Activated CD4-positive, alpha-beta T cell treated with anti-CD3 and anti-CD28 coated beads for 36 hours (primary cell): ENCODE measurements around the gene FGF22. TPM values are rescaled to one million over a fixed set of nuclear protein-coding genes. Genes with fewer than 3 reads are reported as not detected.
"Not testable (repeated sequence)": the region's sequence is repeated elsewhere in the genome, so short reads cannot be mapped to it uniquely, and the experiment has no call there.

Experiments used
- ATAC-seq: fragments of 200-7000 bp; cut with Tn5 transposase; one replicate; pipeline ENCODE4 v1.10.0; 2021; ENCODE audit warnings: mild to moderate bottlenecking, moderate library complexity
- CTCF ChIA-PET: fragments of 350-600 bp; sonication (Branson Sonifier 250); formaldehyde crosslinking; loops from one replicate; lab custom pipeline; 2021; ENCODE audit warnings: antibody characterized with exemption; lab: Charles Lee
- POLR2A ChIA-PET: fragments of 350-600 bp; sonication (Branson Sonifier 250); formaldehyde crosslinking; loops from one replicate; lab custom pipeline; 2021; ENCODE audit warnings: antibody characterized with exemption, inconsistent platforms; lab: Charles Lee
- DNase-seq: peaks from one replicate; pipeline ENCODE4 v3.0.0-alpha.2; 2020
- H3K27ac Mint-ChIP-seq: one replicate; pipeline ENCODE4 v1.8.0; 2021; ENCODE audit warnings: mixed read lengths
- H3K27me3 Mint-ChIP-seq: one replicate; pipeline ENCODE4 v1.8.0; 2021; ENCODE audit warnings: mixed read lengths
- H3K36me3 Mint-ChIP-seq: one replicate; pipeline ENCODE4 v1.8.0; 2021; ENCODE audit warnings: low read depth, mixed read lengths
- H3K4me1 Mint-ChIP-seq: one replicate; pipeline ENCODE4 v1.8.0; 2021; ENCODE audit warnings: mixed read lengths
- H3K4me3 Mint-ChIP-seq: one replicate; pipeline ENCODE4 v1.8.0; 2021; ENCODE audit warnings: mild to moderate bottlenecking, moderate library complexity, mixed read lengths
- H3K9me3 Mint-ChIP-seq: one replicate; pipeline ENCODE4 v1.8.0; 2021; ENCODE audit warnings: low read depth, mixed read lengths
- intact Hi-C, 2 experiments: fragments of 100-400 bp; cut with DNase I in 1 of 2; cut with micrococcal nuclease in 1 of 2; formaldehyde crosslinking; loops; one replicate each; pipeline versions ENCODE4 v1.14.2 to v1.15.1; 2022 to 2024; cut with DNase I, micrococcal nuclease
- total RNA-seq, 2 experiments: library from RNA; stranded (reverse); gene quantifications; one replicate each; pipeline ENCODE4 v1.2.3, GENCODE V29; 2021

FGF22 gene
- total RNA-seq, 2 experiments from 2014 or later: not detected

GRCh38 chr19:618247-618619, 21.4 kb upstream of the FGF22 start:
- peaks cover 3% of the 10 kb centered on the region for H3K4me1 Mint-ChIP-seq
- POLR2A ChIA-PET: no interaction called here
- H3K36me3 Mint-ChIP-seq: peaks cover 28% of the 10 kb centered on the region
- intact Hi-C loops: no loop called here
- no peaks in the 10 kb centered on the region for H3K9me3 Mint-ChIP-seq
- H3K27ac Mint-ChIP-seq: no peak overlapping the region
- CTCF ChIA-PET: no interaction called here
- no peak for DNase-seq
- no peak overlapping the region for H3K4me3 Mint-ChIP-seq
- peaks cover 2% of the 10 kb centered on the region for H3K27me3 Mint-ChIP-seq
- ATAC-seq: no peak

- DNase-seq: no peak
- Mint-ChIP-seq H3K36me3 (peaks cover 30% of the 10 kb centered on the region), H3K4me1 (peaks cover 3% of the 10 kb centered on the region), H3K4me3 (no peak overlapping the region), H3K9me3 (no peaks in the 10 kb centered on the region), H3K27me3 (peaks cover 2% of the 10 kb centered on the region), H3K27ac (no peak overlapping the region)
- ChIA-PET POLR2A (no interaction called here), CTCF (no interaction called here)
- intact Hi-C loops: no loop called here
- no peak for ATAC-seq
Measured at GRCh38 chr19:618674-619285, 20.9 kb upstream of the FGF22 start.

GRCh38 chr19:619286-620002, 20.2 kb upstream of the FGF22 start:
- H3K4me1 Mint-ChIP-seq: peaks cover 3% of the 10 kb centered on the region
- H3K36me3 Mint-ChIP-seq: peaks cover 30% of the 10 kb centered on the region
- H3K27ac Mint-ChIP-seq: no peak overlapping the region
- ATAC-seq (no peak), DNase-seq (no peak)
- H3K4me3 Mint-ChIP-seq: no peak overlapping the region
- POLR2A ChIA-PET: no interaction called here
- H3K27me3 Mint-ChIP-seq: peaks cover 2% of the 10 kb centered on the region
- H3K9me3 Mint-ChIP-seq: no peaks in the 10 kb centered on the region
- intact Hi-C loops: no loop called here
- CTCF ChIA-PET: no interaction called here

GRCh38 chr19:620166-620862, 19.4 kb upstream of the FGF22 start:
- no peak for DNase-seq
- no peak overlapping the region for H3K27ac Mint-ChIP-seq
- intact Hi-C loops: no loop called here
- H3K36me3 Mint-ChIP-seq: peaks cover 26% of the 10 kb centered on the region
- H3K4me1 Mint-ChIP-seq: peaks cover 3% of the 10 kb centered on the region
- H3K9me3 Mint-ChIP-seq: no peaks in the 10 kb centered on the region
- POLR2A ChIA-PET: no interaction called here
- CTCF ChIA-PET: no interaction called here
- ATAC-seq: no peak
- H3K4me3 Mint-ChIP-seq: no peak overlapping the region
- H3K27me3 Mint-ChIP-seq: peaks cover 2% of the 10 kb centered on the region

GRCh38 chr19:621191-621590, 18.5 kb upstream of the FGF22 start:
- CTCF ChIA-PET, H3K4me1 Mint-ChIP-seq: not testable (repeated sequence)

GRCh38 chr19:621819-622218, 17.9 kb upstream of the FGF22 start:
- ChIA-PET POLR2A (no interaction called here), CTCF (no interaction called here)
- H3K9me3 Mint-ChIP-seq: no peaks in the 10 kb centered on the region
- no peaks in the 10 kb centered on the region for H3K4me1 Mint-ChIP-seq
- intact Hi-C loops: no loop called here
- peaks cover 28% of the 10 kb centered on the region for H3K36me3 Mint-ChIP-seq
- H3K27me3 Mint-ChIP-seq: no peaks in the 10 kb centered on the region
- ATAC-seq (no peak), DNase-seq (no peak)
- H3K27ac Mint-ChIP-seq: no peak overlapping the region
- no peak overlapping the region for H3K4me3 Mint-ChIP-seq

More at GRCh38 chr19:621191-621590, 18.5 kb upstream of the FGF22 start:
- DNase-seq, H3K9me3 Mint-ChIP-seq, intact Hi-C loops, H3K4me3 Mint-ChIP-seq, H3K27me3 Mint-ChIP-seq, POLR2A ChIA-PET, H3K27ac Mint-ChIP-seq, ATAC-seq: not testable (repeated sequence)
- H3K36me3 Mint-ChIP-seq: peaks cover 26% of the 10 kb centered on the region

GRCh38 chr19:622666-623065, 17.0 kb upstream of the FGF22 start:
- H3K27me3 Mint-ChIP-seq: no peaks in the 10 kb centered on the region
- H3K36me3 Mint-ChIP-seq: peaks cover 33% of the 10 kb centered on the region
- no peaks in the 10 kb centered on the region for H3K9me3 Mint-ChIP-seq
- POLR2A ChIA-PET: no interaction called here
- ATAC-seq (no peak), DNase-seq (no peak)
- intact Hi-C loops: no loop called here
- CTCF ChIA-PET: no interaction called here
- H3K4me1 Mint-ChIP-seq: no peaks in the 10 kb centered on the region
- no peak overlapping the region for H3K4me3 Mint-ChIP-seq
- H3K27ac Mint-ChIP-seq: no peak overlapping the region

GRCh38 chr19:623175-623916, 16.3 kb upstream of the FGF22 start:
- ChIA-PET POLR2A (no interaction called here), CTCF (interaction anchor here (0.6 kb wide), 1 partner anchor 27 kb away, joined by 3 read pairs; no protein-coding TSS in a partner anchor)
- no peak for DNase-seq
- Mint-ChIP-seq H3K27me3 (no peaks in the 10 kb centered on the region), H3K27ac (no peak overlapping the region), H3K36me3 (peaks cover 35% of the 10 kb centered on the region), H3K9me3 (no peaks in the 10 kb centered on the region), H3K4me1 (no peaks in the 10 kb centered on the region), H3K4me3 (no peak overlapping the region)
- no peak for ATAC-seq
- intact Hi-C loops: no loop called here

- Mint-ChIP-seq H3K36me3 (peaks cover 36% of the 10 kb centered on the region), H3K9me3 (no peaks in the 10 kb centered on the region), H3K4me3 (no peak overlapping the region), H3K27ac (no peak overlapping the region), H3K27me3 (no peaks in the 10 kb centered on the region), H3K4me1 (peaks cover 2% of the 10 kb centered on the region)
- intact Hi-C loops: no loop called here
- CTCF ChIA-PET: interaction anchor here (0.6 kb wide), 1 partner anchor 27 kb away, joined by 3 read pairs; no protein-coding TSS in a partner anchor
- DNase-seq: no peak
- POLR2A ChIA-PET: no interaction called here
- no peak for ATAC-seq
Measured at GRCh38 chr19:623974-624373, 15.7 kb upstream of the FGF22 start.

GRCh38 chr19:624433-625109, 15.1 kb upstream of the FGF22 start:
- no peak overlapping the region for H3K27ac Mint-ChIP-seq
- no peak for ATAC-seq
- ChIA-PET CTCF (no interaction called here), POLR2A (no interaction called here)
- peaks cover 4% of the 10 kb centered on the region for H3K4me1 Mint-ChIP-seq
- no peaks in the 10 kb centered on the region for H3K9me3 Mint-ChIP-seq
- H3K4me3 Mint-ChIP-seq: no peak overlapping the region
- no peaks in the 10 kb centered on the region for H3K27me3 Mint-ChIP-seq
- DNase-seq: no peak
- intact Hi-C loops: loop anchor here in 1 of 2 experiments (5.0 kb wide), 1 partner anchor 37 kb away; the partner anchor contains the start of gene HCN2
- H3K36me3 Mint-ChIP-seq: peaks cover 39% of the 10 kb centered on the region

- Mint-ChIP-seq H3K27ac (no peak overlapping the region), H3K4me3 (no peak overlapping the region), H3K9me3 (no peaks in the 10 kb centered on the region), H3K27me3 (no peaks in the 10 kb centered on the region), H3K4me1 (peaks cover 8% of the 10 kb centered on the region), H3K36me3 (peaks cover 40% of the 10 kb centered on the region)
- DNase-seq (no peak), ATAC-seq (no peak)
- intact Hi-C loops: loop anchor here in 1 of 2 experiments (5.0 kb wide), 1 partner anchor 38 kb away; the partner anchor contains the start of gene HCN2
- ChIA-PET POLR2A (no interaction called here), CTCF (no interaction called here)
Measured at GRCh38 chr19:625257-625656, 14.4 kb upstream of the FGF22 start.
